Measurements from ENCODE around the gene SLC39A11. TPM values are rescaled to one million over a fixed set of nuclear protein-coding genes. Genes with fewer than 3 reads are reported as not detected.
A peak's percentile ranks its signal among the peaks of the same experiment; 100 is the strongest.

Gene SLC39A11
- total and polyA plus RNA-seq, 4 donors, result 18.9 to 44.9 (median 28.2) TPM

DNA sequence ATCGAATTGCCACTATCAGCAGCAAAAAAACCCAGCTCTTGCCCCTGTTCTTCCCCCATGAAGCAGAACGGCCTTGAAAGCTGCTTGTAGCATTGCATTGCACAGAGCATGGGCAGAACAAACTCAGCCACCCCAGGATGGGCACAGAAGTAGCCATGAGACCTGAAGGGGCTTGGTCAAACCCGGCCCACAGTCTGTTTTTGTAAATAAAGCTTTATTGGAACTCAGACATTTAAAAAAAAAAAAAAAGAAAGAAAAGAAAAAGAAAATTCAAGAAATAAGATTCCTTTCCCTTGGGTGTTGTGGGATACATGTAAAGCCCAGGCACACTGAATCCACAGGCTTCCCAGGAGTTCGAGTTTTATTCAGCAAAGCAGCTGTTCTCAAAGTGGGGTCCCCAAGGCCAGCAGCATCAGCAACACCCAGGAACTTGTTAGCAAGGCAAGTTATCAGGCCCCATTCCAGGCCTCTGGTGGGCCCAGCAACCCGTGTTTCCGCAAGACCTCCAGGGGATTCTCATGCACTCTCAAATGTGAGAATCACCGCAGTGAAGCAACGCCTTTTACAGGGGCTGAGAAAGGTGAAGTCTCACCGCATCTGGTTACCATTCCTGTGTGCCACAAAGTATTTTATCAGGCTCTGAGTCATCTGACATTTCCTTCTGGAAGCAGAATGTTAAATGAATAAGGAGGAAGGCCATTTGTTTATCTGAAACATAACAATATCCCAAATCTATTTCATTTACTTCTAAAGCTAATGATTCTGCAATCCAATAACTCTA lies 108.2 kb downstream of the SLC39A11 start (continued):
- TF ChIP-seq, protein P1, sequence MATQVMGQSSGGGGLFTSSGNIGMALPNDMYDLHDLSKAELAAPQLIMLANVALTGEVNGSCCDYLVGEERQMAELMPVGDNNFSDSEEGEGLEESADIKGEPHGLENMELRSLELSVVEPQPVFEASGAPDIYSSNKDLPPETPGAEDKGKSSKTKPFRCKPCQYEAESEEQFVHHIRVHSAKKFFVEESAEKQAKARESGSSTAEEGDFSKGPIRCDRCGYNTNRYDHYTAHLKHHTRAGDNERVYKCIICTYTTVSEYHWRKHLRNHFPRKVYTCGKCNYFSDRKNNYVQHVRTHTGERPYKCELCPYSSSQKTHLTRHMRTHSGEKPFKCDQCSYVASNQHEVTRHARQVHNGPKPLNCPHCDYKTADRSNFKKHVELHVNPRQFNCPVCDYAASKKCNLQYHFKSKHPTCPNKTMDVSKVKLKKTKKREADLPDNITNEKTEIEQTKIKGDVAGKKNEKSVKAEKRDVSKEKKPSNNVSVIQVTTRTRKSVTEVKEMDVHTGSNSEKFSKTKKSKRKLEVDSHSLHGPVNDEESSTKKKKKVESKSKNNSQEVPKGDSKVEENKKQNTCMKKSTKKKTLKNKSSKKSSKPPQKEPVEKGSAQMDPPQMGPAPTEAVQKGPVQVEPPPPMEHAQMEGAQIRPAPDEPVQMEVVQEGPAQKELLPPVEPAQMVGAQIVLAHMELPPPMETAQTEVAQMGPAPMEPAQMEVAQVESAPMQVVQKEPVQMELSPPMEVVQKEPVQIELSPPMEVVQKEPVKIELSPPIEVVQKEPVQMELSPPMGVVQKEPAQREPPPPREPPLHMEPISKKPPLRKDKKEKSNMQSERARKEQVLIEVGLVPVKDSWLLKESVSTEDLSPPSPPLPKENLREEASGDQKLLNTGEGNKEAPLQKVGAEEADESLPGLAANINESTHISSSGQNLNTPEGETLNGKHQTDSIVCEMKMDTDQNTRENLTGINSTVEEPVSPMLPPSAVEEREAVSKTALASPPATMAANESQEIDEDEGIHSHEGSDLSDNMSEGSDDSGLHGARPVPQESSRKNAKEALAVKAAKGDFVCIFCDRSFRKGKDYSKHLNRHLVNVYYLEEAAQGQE (IDR thresholded peaks at IDR 0.05), result no peak
- no peak for TF ChIP-seq SP1 (IDR thresholded peaks at IDR 0.05)
- TF ChIP-seq HNF4G (IDR thresholded peaks at IDR 0.05), result no peak
- TF ChIP-seq JUND (IDR thresholded peaks at IDR 0.05), result no peak

DNA sequence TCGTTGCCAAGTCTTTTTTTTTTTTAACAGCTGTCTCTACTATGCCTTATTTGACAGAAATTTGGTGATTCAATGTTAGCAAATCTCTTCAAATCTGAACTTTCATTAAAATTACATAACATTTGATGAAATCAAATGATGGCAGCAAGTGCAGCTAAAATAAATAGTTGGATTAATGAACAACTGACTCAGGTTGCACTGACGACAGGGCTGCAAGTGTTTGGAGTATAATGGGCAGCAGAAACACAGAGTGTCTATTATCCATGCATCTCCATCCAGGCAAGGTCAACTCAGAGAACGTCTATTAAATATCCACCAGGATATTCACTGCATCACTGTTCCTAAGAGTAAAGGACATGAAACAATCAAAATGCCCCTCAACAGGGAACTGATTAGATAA lies 109.8 kb downstream of the SLC39A11 start:
- H3K9me3 ChIP-seq (ENCODE audit: control insufficient read depth in 4 of 4, low read length in 3 of 4), result no peaks in the 10 kb centered on the region
- peaks cover 8 to 37% (median 26%) of the 10 kb centered on the region in 4 donors for H3K4me1 ChIP-seq (ENCODE audit: control insufficient read depth in 4 of 4, insufficient read depth in 4 of 4, low read length in 3 of 4)
- H3K4me3 ChIP-seq (ENCODE audit: low read depth in 1 of 3, low read length in 3 of 3), result no peak overlapping the region
- DNase-seq (ENCODE audit: low spot score), result no peak
- 35% methylated on average over 3 of the region's 3 CpGs for WGBS
- no peaks in the 10 kb centered on the region for H3K27me3 ChIP-seq (ENCODE audit: control insufficient read depth in 4 of 4, insufficient read depth in 4 of 4, low read length in 3 of 4)
- no peaks in the 10 kb centered on the region for H3K36me3 ChIP-seq (ENCODE audit: control insufficient read depth in 4 of 4, insufficient read depth in 3 of 4, low read depth in 1 of 4, low read length in 3 of 4)
- no peak overlapping the region for H3K27ac ChIP-seq (ENCODE audit: low read depth in 1 of 2, low read length in 2 of 2)
- no peak for TF ChIP-seq NR2F2 (IDR thresholded peaks at IDR 0.05)
- TF ChIP-seq HNF4A (conservative IDR thresholded peaks at IDR 0.05), result peak; percentile 47 to 51
- TF ChIP-seq, protein P2, sequence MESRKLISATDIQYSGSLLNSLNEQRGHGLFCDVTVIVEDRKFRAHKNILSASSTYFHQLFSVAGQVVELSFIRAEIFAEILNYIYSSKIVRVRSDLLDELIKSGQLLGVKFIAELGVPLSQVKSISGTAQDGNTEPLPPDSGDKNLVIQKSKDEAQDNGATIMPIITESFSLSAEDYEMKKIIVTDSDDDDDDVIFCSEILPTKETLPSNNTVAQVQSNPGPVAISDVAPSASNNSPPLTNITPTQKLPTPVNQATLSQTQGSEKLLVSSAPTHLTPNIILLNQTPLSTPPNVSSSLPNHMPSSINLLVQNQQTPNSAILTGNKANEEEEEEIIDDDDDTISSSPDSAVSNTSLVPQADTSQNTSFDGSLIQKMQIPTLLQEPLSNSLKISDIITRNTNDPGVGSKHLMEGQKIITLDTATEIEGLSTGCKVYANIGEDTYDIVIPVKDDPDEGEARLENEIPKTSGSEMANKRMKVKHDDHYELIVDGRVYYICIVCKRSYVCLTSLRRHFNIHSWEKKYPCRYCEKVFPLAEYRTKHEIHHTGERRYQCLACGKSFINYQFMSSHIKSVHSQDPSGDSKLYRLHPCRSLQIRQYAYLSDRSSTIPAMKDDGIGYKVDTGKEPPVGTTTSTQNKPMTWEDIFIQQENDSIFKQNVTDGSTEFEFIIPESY (IDR thresholded peaks at IDR 0.05), result peak; percentile 30
- TF ChIP-seq RAD21 (IDR thresholded peaks at IDR 0.05), result peak; percentile 23 to 27
- TF ChIP-seq, protein P3, sequence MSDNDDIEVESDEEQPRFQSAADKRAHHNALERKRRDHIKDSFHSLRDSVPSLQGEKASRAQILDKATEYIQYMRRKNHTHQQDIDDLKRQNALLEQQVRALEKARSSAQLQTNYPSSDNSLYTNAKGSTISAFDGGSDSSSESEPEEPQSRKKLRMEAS (IDR thresholded peaks at IDR 0.05), result peak; percentile 16
- TF ChIP-seq, protein P1 (IDR thresholded peaks at IDR 0.05), result no peak
- TF ChIP-seq RXRA (IDR thresholded peaks at IDR 0.05), result peak; percentile 20 to 50
- TF ChIP-seq EGR1 (IDR thresholded peaks at IDR 0.05; ENCODE audit: low read depth in 2 of 2), result no peak
- TF ChIP-seq JUND (IDR thresholded peaks at IDR 0.05), result peak in 1 of 2 donors; percentile 45
- peak; percentile 38 for TF ChIP-seq FOXA2 (IDR thresholded peaks at IDR 0.05)
- TF ChIP-seq YY1 (IDR thresholded peaks at IDR 0.05), result peak; percentile 82
- TF ChIP-seq SP1 (IDR thresholded peaks at IDR 0.05), result peak; percentile 31
- TF ChIP-seq, protein P4, sequence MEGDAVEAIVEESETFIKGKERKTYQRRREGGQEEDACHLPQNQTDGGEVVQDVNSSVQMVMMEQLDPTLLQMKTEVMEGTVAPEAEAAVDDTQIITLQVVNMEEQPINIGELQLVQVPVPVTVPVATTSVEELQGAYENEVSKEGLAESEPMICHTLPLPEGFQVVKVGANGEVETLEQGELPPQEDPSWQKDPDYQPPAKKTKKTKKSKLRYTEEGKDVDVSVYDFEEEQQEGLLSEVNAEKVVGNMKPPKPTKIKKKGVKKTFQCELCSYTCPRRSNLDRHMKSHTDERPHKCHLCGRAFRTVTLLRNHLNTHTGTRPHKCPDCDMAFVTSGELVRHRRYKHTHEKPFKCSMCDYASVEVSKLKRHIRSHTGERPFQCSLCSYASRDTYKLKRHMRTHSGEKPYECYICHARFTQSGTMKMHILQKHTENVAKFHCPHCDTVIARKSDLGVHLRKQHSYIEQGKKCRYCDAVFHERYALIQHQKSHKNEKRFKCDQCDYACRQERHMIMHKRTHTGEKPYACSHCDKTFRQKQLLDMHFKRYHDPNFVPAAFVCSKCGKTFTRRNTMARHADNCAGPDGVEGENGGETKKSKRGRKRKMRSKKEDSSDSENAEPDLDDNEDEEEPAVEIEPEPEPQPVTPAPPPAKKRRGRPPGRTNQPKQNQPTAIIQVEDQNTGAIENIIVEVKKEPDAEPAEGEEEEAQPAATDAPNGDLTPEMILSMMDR (IDR thresholded peaks at IDR 0.05; ENCODE audit: low read depth, low read length, missing input control), result no peak
- TF ChIP-seq, protein P5, sequence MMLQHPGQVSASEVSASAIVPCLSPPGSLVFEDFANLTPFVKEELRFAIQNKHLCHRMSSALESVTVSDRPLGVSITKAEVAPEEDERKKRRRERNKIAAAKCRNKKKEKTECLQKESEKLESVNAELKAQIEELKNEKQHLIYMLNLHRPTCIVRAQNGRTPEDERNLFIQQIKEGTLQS (IDR thresholded peaks at IDR 0.05), result peak; percentile 20
- peak overlapping the region in 1 of 2 donors; percentile 7 for H3K9ac ChIP-seq (ENCODE audit: low read depth in 1 of 2, low read length in 2 of 2)
